Panc1 (cell line): ENCODE measurements around the gene ZBTB43. TPM values are rescaled to one million over a fixed set of nuclear protein-coding genes. Genes with fewer than 3 reads are reported as not detected.

ENCODE experiments used
- ATAC-seq: fragments of 200-7000 bp; cut with Tn5 transposase; 2 replicates; pipeline ENCODE4 v1.9.1; 2020; ENCODE audit warnings: mild to moderate bottlenecking, moderate library complexity
- BruUV-seq: library from RNA; stranded (reverse); fragments of 400-500 nt; replicated peaks from 2 replicates; lab custom pipeline; 2021; lab: Mats Ljungman, UMichigan
- CTCF ChIA-PET: fragments of 300-600 bp; sonication (Branson Sonifier 250); formaldehyde crosslinking; loops from one replicate; lab custom pipeline; 2022; ENCODE audit warnings: antibody characterized with exemption; lab: Charles Lee
- POLR2A ChIA-PET: fragments of 300-600 bp; sonication (Branson Sonifier 250); formaldehyde crosslinking; loops from one replicate; lab custom pipeline; 2022; ENCODE audit warnings: antibody characterized with exemption; lab: Charles Lee
- DNase-seq: peaks from one replicate; pipeline ENCODE4 v3.0.0-alpha.2; 2010; ENCODE audit warnings: low read depth, low spot score
- H3K27ac ChIP-seq: 2 replicates; pipeline ENCODE4 v1.5.1; 2011; ENCODE audit warnings: mild to moderate bottlenecking, low read length, inconsistent platforms
- H3K27me3 ChIP-seq: fragments of 200-500 bp; sonication (Bioruptor generic); 2 replicates; pipeline ENCODE4 v1.6.0; 2014; ENCODE audit warnings: low read length, inconsistent platforms; ENCODE audit not compliant: control insufficient read depth, insufficient read depth
- H3K36me3 ChIP-seq: fragments of 200-500 bp; sonication (Bioruptor generic); 2 replicates; pipeline ENCODE4 v1.5.1; 2014; ENCODE audit warnings: inconsistent platforms, mild to moderate bottlenecking, low read length, moderate library complexity; ENCODE audit not compliant: control insufficient read depth, insufficient read depth
- H3K4me1 ChIP-seq: 2 replicates; pipeline ENCODE4 v1.5.1; 2011; ENCODE audit warnings: inconsistent platforms, mild to moderate bottlenecking, low read length, moderate library complexity; ENCODE audit not compliant: control insufficient read depth, insufficient read depth
- H3K4me3 ChIP-seq, 2 experiments: 2 replicates each; pipeline ENCODE4 v1.5.1; 2011 to 2012; ENCODE audit warnings: low read depth in 2 of 2, low read length in 2 of 2, mild to moderate bottlenecking in 2 of 2, inconsistent platforms in 1 of 2, moderate library complexity in 1 of 2
- H3K9me3 ChIP-seq: fragments of 200-500 bp; sonication (Bioruptor generic); 2 replicates; pipeline ENCODE4 v1.5.1; 2014; ENCODE audit warnings: low read depth, mild to moderate bottlenecking, inconsistent platforms, low read length, moderate library complexity; ENCODE audit not compliant: control insufficient read depth, insufficient read depth
- POLR2AphosphoS5 ChIP-seq: IDR thresholded peaks from 2 replicates; pipeline ENCODE4 v1.6.1; 2012; ENCODE audit warnings: mild to moderate bottlenecking, low read depth, low read length, moderate library complexity
- SIN3A ChIP-seq: IDR thresholded peaks from 2 replicates; pipeline ENCODE4 v1.6.1; 2012; ENCODE audit warnings: low read depth, mild to moderate bottlenecking, low read length, moderate library complexity, borderline replicate concordance; ENCODE audit not compliant: insufficient read depth
- TCF7L2 ChIP-seq: IDR thresholded peaks from 2 replicates; pipeline ENCODE4 v1.6.1; 2011; ENCODE audit warnings: mild to moderate bottlenecking, low read depth, low read length, inconsistent platforms
- in situ Hi-C: cut with HindIII; loops from 2 replicates; pipeline ENCODE4 v1.10.0; 2016; ENCODE audit warnings: low sequenced_read_pairs, low pct_unique_long_range_greater_than_20kb
- intact Hi-C: fragments of 100-400 bp; cut with micrococcal nuclease; formaldehyde crosslinking; loops from one replicate; pipeline ENCODE4 v1.10.0; 2022; ENCODE audit not compliant: unreplicated experiment
- total RNA-seq: library from RNA; stranded (reverse); gene quantifications from one replicate; pipeline ENCODE4 v1.2.1, GENCODE V29; 2021; ENCODE audit not compliant: unreplicated experiment
- TF ChIP-seq, protein P1 (sequence below): fragments of 450-650 bp; IDR thresholded peaks from 2 replicates; pipeline ENCODE4 v1.5.1; 2017; ENCODE audit warnings: mild to moderate bottlenecking
- TF ChIP-seq, protein P2 (sequence below), 2 experiments: IDR thresholded peaks; 2 replicates each; pipeline ENCODE4 v1.6.1; 2011 to 2012; ENCODE audit warnings: low read depth in 2 of 2, control low read depth in 1 of 2, low read length in 1 of 2, mild to moderate bottlenecking in 1 of 2, moderate library complexity in 1 of 2; ENCODE audit not compliant: insufficient read depth in 1 of 2

ZBTB43 gene
- total RNA-seq, 1 experiment from 2014 or later: 9.7 TPM

DNA sequence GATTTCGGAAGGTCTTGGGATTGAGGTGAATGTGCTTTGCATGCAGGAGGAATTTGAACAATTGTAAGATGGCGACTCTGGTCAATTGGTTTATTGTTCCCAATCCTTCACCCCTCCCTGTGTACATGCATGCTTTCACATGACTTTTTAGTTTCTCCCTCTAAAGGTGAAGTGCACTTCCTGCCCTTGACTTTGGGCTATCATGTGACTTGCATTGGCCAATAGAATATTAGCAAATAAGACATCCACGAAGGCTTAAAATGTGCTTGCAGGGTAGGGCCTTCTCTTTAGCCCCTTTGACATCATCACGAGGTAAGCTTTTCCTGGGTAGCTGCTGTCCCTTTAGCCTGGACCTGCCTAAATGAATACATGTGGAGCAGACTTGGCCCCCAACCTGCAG is 8.1 kb upstream of the ZBTB43 start:
- DNase-seq: no peak
- Histone ChIP-seq H3K4me3 (no peak overlapping the region), H3K36me3 (no peaks in the 10 kb centered on the region), H3K4me1 (no peaks in the 10 kb centered on the region), H3K27me3 (no peaks in the 10 kb centered on the region), H3K27ac (no peak overlapping the region), H3K9me3 (no peaks in the 10 kb centered on the region)
- no TSS peak for BruUV-seq
- ChIA-PET CTCF (no interaction called here), POLR2A (no interaction called here)
- no peak for ATAC-seq
- intact Hi-C loops (no loop called here), in situ Hi-C loops (no loop called here)
- TF ChIP-seq TCF7L2 (no peak), POLR2AphosphoS5 (no peak), SIN3A (no peak)
- TF ChIP-seq, protein P1, sequence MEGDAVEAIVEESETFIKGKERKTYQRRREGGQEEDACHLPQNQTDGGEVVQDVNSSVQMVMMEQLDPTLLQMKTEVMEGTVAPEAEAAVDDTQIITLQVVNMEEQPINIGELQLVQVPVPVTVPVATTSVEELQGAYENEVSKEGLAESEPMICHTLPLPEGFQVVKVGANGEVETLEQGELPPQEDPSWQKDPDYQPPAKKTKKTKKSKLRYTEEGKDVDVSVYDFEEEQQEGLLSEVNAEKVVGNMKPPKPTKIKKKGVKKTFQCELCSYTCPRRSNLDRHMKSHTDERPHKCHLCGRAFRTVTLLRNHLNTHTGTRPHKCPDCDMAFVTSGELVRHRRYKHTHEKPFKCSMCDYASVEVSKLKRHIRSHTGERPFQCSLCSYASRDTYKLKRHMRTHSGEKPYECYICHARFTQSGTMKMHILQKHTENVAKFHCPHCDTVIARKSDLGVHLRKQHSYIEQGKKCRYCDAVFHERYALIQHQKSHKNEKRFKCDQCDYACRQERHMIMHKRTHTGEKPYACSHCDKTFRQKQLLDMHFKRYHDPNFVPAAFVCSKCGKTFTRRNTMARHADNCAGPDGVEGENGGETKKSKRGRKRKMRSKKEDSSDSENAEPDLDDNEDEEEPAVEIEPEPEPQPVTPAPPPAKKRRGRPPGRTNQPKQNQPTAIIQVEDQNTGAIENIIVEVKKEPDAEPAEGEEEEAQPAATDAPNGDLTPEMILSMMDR: no peak
- TF ChIP-seq, protein P2, sequence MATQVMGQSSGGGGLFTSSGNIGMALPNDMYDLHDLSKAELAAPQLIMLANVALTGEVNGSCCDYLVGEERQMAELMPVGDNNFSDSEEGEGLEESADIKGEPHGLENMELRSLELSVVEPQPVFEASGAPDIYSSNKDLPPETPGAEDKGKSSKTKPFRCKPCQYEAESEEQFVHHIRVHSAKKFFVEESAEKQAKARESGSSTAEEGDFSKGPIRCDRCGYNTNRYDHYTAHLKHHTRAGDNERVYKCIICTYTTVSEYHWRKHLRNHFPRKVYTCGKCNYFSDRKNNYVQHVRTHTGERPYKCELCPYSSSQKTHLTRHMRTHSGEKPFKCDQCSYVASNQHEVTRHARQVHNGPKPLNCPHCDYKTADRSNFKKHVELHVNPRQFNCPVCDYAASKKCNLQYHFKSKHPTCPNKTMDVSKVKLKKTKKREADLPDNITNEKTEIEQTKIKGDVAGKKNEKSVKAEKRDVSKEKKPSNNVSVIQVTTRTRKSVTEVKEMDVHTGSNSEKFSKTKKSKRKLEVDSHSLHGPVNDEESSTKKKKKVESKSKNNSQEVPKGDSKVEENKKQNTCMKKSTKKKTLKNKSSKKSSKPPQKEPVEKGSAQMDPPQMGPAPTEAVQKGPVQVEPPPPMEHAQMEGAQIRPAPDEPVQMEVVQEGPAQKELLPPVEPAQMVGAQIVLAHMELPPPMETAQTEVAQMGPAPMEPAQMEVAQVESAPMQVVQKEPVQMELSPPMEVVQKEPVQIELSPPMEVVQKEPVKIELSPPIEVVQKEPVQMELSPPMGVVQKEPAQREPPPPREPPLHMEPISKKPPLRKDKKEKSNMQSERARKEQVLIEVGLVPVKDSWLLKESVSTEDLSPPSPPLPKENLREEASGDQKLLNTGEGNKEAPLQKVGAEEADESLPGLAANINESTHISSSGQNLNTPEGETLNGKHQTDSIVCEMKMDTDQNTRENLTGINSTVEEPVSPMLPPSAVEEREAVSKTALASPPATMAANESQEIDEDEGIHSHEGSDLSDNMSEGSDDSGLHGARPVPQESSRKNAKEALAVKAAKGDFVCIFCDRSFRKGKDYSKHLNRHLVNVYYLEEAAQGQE (IDR thresholded peaks at IDR 0.05; ENCODE audit: insufficient read depth in 1 of 2, low read depth in 2 of 2, low read length in 1 of 2): no peak

DNA sequence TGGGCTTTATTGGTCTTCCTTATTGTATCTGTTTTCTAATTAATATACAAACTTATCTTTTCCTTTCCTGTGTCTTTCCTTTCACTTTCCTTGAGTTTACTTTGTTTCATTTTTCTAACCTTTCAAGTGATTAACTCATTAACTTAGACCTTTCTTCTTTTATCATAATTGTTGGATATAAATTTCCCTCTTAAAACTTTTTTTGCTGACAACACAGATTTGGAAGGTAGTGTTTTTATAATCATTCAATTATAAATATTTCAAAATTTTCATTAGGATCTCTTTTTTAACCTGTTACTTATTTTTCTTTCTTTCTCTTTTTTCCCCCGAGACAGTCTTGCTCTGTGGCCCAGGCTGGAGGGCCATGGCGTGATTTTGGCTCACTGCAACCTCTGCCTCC is 6.9 kb upstream of the ZBTB43 start:
- no peaks in the 10 kb centered on the region for H3K9me3 ChIP-seq
- POLR2A ChIA-PET: no interaction called here
- intact Hi-C loops (no loop called here), in situ Hi-C loops (no loop called here)
- no peak overlapping the region for H3K4me3 ChIP-seq
- no peaks in the 10 kb centered on the region for H3K4me1 ChIP-seq
- BruUV-seq: no TSS peak
- H3K36me3 ChIP-seq: no peaks in the 10 kb centered on the region
- H3K27ac ChIP-seq: no peak overlapping the region
- DNase-seq (no peak), ATAC-seq (no peak)
- H3K27me3 ChIP-seq: no peaks in the 10 kb centered on the region
- TF ChIP-seq SIN3A: no peak
- no peak for TF ChIP-seq TCF7L2
- TF ChIP-seq, protein P2 (IDR thresholded peaks at IDR 0.05; ENCODE audit: insufficient read depth in 1 of 2, low read depth in 2 of 2, low read length in 1 of 2): no peak
- CTCF ChIA-PET: no interaction called here
